ENCODE measurements around the gene RIC3. TPM values are rescaled to one million over a fixed set of nuclear protein-coding genes. Genes with fewer than 3 reads are reported as not detected.

The RIC3 gene
- total and polyA plus RNA-seq, 2 donors (not counting 3 experiments of a cell fraction or from before 2014, with no cell fraction given), result not detected

GRCh38 chr11:8056810-8057463 is 111.9 kb downstream of the RIC3 start:
- Histone ChIP-seq H3K79me2 (ENCODE audit: control insufficient read depth, insufficient read depth, low read length) (no peaks in the 10 kb centered on the region), H3K27me3 (ENCODE audit: control insufficient read depth in 2 of 2, insufficient read depth in 2 of 2, low read length in 2 of 2) (no peaks in the 10 kb centered on the region), H3K9me1 (replicated peaks; ENCODE audit: control insufficient read depth, extremely low read depth, insufficient read depth, low read length) (no peaks in the 10 kb centered on the region), H3K27ac (ENCODE audit: insufficient read depth, low read depth, low read length) (no peak overlapping the region), H3K36me3 (ENCODE audit: control insufficient read depth in 2 of 2, extremely low read depth in 1 of 2, insufficient read depth in 2 of 2, low read length in 2 of 2) (no peaks in the 10 kb centered on the region), H3K9ac (replicated peaks; ENCODE audit: extremely low read depth, insufficient read depth, low read length) (no peak overlapping the region), H3K9me3 (replicated peaks; ENCODE audit: control insufficient read depth, insufficient read depth, low read length) (no peaks in the 10 kb centered on the region), H2AFZ (ENCODE audit: low read depth, low read length) (no peak overlapping the region), H3K4me3 (replicated peaks in 1 of 3; ENCODE audit: insufficient read depth in 1 of 3, low read depth in 1 of 3, low read length in 3 of 3) (no peak overlapping the region), H3K4me1 (ENCODE audit: control insufficient read depth, extremely low read depth, insufficient read depth, low read length) (no peaks in the 10 kb centered on the region), H3K4me2 (ENCODE audit: insufficient read depth, low read length) (no peak overlapping the region), H4K20me1 (replicated peaks; ENCODE audit: control insufficient read depth, extremely low read depth, insufficient read depth, low read length) (no peaks in the 10 kb centered on the region)
- TF ChIP-seq CTCF (IDR thresholded peaks at IDR 0.05; ENCODE audit: extremely low read depth in 1 of 2, insufficient read depth in 1 of 2, low read depth in 1 of 2, low read length in 2 of 2) (no peak), FOS (IDR thresholded peaks at IDR 0.05; ENCODE audit: borderline replicate concordance, insufficient read depth, low read length) (no peak), MAX (IDR thresholded peaks at IDR 0.05; ENCODE audit: insufficient read depth, insufficient read length) (no peak), EZH2 (IDR thresholded peaks at IDR 0.05; ENCODE audit: borderline replicate concordance, low read depth, low read length, severe bottlenecking) (no peak), GATA2 (IDR thresholded peaks at IDR 0.05; ENCODE audit: insufficient read depth, insufficient read length, low read depth, low read length) (no peak), POLR2AphosphoS5 (IDR thresholded peaks at IDR 0.05; ENCODE audit: insufficient read depth, low read depth, low read length) (no peak), POLR2A (IDR thresholded peaks at IDR 0.05; ENCODE audit: low read depth, low read length) (no peak), MYC (IDR thresholded peaks at IDR 0.05; ENCODE audit: low read depth, low read length) (no peak), JUN (IDR thresholded peaks at IDR 0.05; ENCODE audit: borderline replicate concordance, insufficient read depth, insufficient read length, low read depth) (no peak)
- ChIA-PET POLR2A (no interaction called here), CTCF (interaction anchor here (1.0 to 3.1 kb wide), 6 partner anchors 9 to 50 kb away, joined by 3 to 14 read pairs (median 4); no protein-coding TSS in a partner anchor)
- BruUV-seq (replicated peaks), result no TSS peak
- DNase-seq (ENCODE audit: low read depth, low spot score), result no peak
- dilution Hi-C loops (cut with MboI; ENCODE audit: extremely low pct_ligation_motif_present, low sequenced_read_pairs), result no loop called here
- intact Hi-C loops (cut with micrococcal nuclease), result no loop called here
- no peak for FAIRE-seq

Other genes with a start within 250 kb of the RIC3 start
- not detected in 2 replicates for gene OR10A6, start 237.8 kb downstream of the RIC3 start, total RNA-seq
- not detected in 2 replicates for gene OR10A6, start 237.8 kb downstream of the RIC3 start, polyA plus RNA-seq
- not detected in 2 replicates for gene OR10A3, start 227.3 kb downstream of the RIC3 start, total RNA-seq
- gene OR10A3, start 227.3 kb downstream of the RIC3 start, polyA plus RNA-seq, result not detected in 2 replicates
- not detected in 2 replicates for gene NLRP10, start 203.6 kb downstream of the RIC3 start, total RNA-seq
- gene NLRP10, start 203.6 kb downstream of the RIC3 start, polyA plus RNA-seq, result not detected in 2 replicates
- 385 and 436 TPM in 2 replicates for gene EIF3F, start 181.7 kb downstream of the RIC3 start, total RNA-seq
- 411 and 579 TPM in 2 replicates for gene EIF3F, start 181.7 kb downstream of the RIC3 start, polyA plus RNA-seq
- gene TUB, start 87.8 kb downstream of the RIC3 start, total RNA-seq, result 3.9 and 4.9 TPM in 2 replicates
- gene TUB, start 87.8 kb downstream of the RIC3 start, polyA plus RNA-seq, result 2.3 and 2.5 TPM in 2 replicates
- not detected in 2 replicates for gene LMO1, start 94.9 kb upstream of the RIC3 start, total RNA-seq
- not detected in 2 replicates for gene LMO1, start 94.9 kb upstream of the RIC3 start, polyA plus RNA-seq